Amygdala (tissue), 56 donors: ENCODE data around the gene THAP5.
A peak's percentile ranks its signal among the peaks of the same experiment; 100 is the strongest.
"Not testable (repeated sequence)": the region's sequence is repeated elsewhere in the genome, so short reads cannot be mapped to it uniquely, and the experiment has no call there.

Experiments
- DNase-seq, 56 donors: peaks; one replicate each; lab custom pipeline; 2025; lab: John Stamatoyannopoulos, UW

Gene THAP5

DNA sequence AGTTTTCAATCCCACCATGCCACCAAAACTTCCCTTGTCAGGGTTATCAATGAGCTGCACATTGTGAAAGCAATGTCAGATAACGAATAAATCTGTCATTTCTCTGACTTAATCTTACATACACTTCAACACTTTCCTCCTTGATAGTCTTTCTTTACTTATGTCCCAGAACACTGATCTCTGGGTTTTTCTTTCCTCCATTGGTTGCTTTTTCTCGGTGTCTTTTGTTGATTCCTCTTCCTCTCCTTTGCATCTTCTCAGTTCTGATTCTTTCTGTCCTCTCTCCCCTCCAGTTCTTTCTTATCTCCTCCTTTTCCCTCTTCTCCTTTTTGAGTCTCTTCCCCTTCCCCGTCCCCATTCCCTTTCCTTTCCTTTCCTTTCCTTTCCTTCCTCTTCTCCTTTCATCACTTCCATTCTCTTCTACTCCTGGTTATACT, 16.8 kb upstream of the THAP5 start:
- DNase-seq, result no peak

DNA sequence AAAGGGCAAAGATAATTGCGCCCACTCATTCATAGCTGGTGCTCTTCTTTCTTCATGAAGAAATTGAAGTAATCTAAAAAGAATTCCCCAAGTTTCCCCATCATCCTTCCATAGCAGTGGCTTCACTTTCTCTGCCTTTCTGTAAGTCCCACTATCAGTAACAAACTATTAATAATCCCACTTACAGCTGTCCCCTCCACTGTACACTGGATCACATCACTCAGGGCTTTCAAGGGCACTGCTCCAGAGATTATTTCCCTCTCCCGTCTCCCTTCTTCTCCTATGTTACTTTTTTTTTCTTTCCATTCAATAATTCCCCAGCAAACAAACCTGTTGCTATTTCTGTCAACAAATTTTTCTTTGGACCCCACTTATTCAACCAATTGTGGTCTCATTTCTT, 16.3 kb upstream of the THAP5 start:
- no peak for DNase-seq

DNA sequence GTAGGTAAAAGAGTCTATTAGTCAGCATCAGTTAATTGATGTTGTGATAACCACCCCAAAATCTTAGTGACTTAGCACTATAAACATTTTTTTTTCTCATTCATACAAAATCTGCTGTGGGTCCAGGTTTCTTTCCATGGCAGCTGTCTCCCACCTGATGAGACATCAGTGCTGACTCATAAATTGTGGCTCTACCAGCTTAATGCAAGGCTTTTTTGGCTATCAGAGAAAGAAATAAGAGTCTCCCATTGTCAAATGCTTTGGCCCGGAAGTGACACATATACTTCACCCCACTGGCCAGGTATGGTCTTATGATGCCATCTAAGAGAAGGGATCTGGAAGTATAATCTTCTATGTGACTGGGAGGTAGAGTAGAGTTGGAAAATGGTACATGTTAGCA, 14.7 kb upstream of the THAP5 start:
- no peak for DNase-seq

DNA sequence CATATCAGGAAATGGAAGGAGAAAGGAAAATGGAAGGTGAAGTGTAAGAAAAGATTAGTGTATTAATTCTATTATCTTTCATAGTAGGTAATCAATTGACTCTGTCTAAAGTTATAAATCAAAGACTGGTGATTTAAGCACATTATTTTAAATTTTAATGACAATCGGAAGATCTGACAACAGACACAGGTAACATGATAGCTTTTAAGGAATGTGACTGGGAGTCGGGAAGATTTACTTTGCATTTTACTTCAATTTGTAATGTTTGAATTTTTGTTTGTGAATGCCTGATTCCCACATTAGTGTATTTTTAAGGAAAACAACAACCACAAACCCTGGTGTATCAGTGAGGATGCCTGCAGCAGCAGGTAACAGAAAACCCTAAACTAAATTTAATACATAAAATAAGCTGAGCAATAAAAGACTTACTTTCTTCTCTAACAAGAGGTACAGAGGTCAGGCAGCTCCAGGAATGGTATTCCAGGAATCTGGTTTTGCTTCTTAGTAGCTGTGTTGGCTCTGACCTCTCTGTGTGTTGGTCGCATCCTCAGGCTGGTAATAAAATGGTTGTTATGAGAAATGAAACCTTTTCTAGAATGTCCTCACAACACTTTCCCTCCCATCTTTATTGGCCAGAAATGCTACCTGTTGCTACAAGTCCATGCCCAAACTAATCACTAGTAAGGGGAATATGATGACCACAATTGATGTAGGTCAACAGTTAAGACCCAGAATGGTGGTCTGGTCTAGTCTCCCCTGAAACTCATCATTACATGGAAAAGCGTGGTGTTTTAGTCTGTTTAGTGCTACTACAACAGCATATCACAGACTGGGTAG, 12.4 kb upstream of the THAP5 start:
- DNase-seq, result no peak

DNA sequence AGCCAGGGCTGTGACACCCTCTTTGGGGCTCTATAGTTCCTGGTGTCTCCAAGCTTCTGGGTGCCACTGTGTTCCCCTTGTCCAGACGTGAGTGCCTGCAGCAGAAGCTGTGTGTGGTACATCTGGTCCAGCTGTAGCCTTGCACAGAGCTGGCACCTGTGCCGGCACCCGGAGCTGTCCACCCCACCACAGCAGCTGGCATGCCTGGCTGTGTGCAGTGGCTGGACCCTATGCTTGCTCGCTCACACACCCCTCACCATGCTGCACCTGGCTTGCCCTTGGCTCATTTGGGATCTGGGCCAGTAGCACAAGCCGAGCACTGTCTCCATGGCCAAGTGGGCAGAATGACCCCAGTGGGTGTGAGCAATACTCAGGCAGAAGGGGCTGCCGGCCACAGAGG, 10.8 kb upstream of the THAP5 start:
- no peak for DNase-seq

- no peak for DNase-seq
These were observed 9.4 kb upstream of the THAP5 start for GRCh38 chr7:108578937-108579336.

DNA sequence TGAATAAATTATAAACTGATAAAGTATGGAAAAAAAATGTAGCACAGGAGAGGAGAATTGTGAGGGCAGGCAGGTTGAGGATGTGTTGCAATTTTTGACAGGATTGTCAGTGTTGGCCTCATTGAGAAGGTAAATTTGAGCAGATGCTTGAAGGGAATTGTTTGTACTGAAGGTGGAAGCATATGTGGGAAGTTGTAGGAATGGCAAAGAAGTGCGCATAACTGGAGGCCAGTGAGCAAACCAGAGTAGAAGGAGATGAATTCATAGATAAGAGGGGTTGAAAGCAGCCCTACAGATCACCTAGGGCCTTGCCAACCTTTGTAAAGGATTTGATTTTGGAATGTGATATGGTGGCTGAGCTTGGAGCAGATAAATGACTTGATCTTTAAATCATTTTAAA, 6.6 kb upstream of the THAP5 start:
- no peak for DNase-seq

GRCh38 chr7:108575156-108575555, 5.7 kb upstream of the THAP5 start:
- no peak for DNase-seq

DNA sequence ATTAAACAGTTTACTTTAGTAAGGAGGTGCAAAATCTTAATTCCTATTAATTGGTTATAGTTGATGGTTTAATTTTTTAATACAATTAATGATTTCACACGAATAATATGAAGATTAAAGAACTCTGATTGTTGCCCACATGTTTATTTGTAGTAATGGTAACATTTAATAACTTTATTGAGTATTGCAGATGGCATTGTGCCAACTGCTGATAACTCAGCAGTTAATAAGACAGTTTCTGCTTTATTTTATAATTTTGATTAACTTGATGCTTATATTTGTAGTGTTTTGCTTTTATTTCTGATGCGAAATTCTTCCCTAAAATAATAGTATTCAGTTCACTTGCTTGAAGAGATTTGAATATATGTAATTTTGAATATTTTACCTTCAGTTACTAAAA, 3.0 kb upstream of the THAP5 start:
- DNase-seq, result no peak

DNA sequence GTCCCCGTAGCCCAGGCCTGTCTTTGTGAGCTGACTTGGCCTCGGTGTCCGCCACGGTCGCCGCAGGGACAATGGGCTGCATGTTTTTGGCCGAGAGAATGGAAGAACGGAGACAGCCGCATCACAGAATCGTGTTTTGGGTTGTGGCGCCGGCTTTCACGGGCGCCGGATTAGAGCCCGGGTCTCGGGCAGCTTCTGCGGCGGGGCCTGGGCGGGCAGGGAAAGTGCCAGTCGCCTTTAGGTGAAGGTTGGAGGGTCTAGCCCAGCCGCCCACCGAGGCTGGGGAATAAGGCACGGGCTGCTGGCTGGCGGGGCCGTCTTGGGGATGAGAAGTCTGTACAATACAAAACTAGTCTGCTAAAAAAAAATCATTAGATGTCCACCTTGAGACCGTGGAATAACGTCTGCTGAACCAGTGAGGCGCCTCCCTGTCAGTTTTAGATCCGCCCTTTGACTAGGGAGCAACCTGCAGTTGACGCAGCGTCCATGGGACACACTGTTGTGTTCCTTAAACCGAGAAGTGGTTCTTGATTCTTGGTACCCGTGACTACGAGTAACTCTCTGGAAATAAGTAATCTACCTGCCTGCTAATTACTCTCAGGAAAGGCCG, 745 bp upstream of the THAP5 start:
- DNase-seq, result peak in 23 of 56 donors; percentile 14 to 64 (median 38)

DNA sequence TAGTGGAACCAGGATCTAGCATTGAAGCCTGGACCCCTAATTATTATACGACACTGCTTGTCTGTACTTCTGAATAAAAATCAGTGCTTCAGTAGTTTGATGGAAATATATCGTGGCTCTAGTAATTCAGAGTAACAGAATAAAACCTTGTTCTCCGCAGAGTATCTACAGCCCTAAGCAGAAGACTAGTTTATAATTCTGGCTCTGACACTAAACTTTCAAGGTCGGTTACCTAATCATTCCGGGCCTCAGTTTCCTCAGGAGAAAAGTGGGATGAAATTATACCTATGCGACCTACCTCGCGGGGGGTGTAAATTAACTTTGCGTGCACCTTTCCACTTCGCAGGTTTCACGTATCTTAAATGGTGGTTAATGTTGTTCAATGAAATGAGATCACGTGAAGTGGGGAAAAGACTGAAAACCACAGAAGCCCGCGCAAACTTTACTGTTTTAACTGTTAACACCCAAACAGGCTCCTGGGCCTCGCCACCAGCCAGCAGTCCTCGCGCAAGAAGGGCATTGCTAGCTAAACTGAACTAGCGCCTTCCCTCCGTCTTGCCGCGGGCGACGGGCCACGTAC, 615 bp downstream of the THAP5 start:
- peak in 1 of 56 donors; percentile 61 for DNase-seq

GRCh38 chr7:108565987-108566386, 3.5 kb downstream of the THAP5 start:
- no peak for DNase-seq

DNA sequence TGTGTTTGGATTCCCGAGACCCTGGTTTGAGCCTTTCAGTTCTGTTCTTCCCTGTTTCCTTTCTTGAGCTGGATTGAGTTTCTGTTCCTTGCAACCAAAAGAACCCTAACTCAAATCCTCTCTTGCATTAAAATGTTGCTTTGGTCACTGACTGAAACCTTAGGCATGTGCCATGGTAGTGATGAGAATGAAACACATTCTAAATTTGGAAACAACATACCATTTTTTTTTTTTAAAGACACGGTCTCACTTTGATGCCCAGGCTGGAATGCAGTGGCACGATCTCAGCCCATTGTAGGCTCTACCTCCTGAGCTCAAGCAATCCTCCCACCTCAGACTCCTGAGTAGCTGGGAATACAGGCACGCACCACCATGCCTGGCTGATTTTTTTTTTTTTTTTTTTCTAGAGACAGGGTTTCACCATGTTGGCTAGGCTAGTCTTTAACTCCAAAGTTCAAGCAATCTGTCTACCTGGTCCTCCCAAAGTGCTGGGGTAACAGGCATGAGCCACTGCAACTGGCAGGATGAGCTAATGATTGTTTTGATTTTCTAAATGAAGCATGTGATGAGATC, 8.4 kb downstream of the THAP5 start:
- DNase-seq, result no peak

GRCh38 chr7:108559253-108559652, 10.3 kb downstream of the THAP5 start:
- no peak for DNase-seq

GRCh38 chr7:108557617-108558016, 11.9 kb downstream of the THAP5 start:
- no peak for DNase-seq

DNA sequence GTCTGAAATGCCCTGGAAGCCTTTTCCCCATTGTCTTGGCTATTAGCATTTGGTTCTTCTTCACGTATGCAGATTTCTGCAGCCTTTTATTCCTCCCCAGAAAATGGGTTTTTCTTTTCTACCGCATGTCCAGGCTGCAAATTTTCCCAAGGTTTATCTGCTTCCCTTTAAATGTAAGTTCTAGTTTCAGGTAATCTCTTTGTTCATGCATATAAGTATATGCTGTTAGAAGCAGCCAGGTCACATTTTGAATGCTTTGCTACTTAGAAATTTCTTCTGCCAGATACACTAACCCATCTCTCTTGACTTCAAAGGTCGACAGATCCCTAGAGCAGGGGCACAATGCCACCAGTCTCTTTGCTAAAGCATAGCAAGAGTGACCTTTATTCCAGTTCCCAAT, 12.3 kb downstream of the THAP5 start:
- no peak for DNase-seq

GRCh38 chr7:108556665-108557064, 12.8 kb downstream of the THAP5 start:
- DNase-seq, result not testable (repeated sequence)

- not testable (repeated sequence) for DNase-seq
These were observed 21.2 kb downstream of the THAP5 start for GRCh38 chr7:108548141-108548896.

GRCh38 chr7:108541478-108541877, 28.0 kb downstream of the THAP5 start:
- no peak for DNase-seq

DNA sequence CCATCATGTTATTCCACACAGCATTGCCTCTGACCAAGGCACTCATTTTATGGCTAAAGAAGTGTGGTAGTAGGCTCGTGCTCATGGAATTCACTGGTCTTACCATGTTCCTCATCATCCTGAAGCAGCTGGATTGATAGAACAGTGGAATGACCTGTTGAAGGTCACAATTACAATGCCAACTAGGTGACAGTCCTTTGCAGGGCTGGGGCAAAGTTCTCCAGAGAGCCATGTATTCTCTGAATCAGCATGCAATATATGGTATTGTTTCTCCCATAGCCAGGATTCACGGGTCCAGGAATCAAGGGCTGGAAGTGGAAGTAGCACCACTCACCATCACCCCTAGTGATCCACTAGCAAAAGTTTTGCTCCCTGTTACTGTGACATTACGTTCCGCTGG, 30.8 kb downstream of the THAP5 start:
- DNase-seq, result not testable (repeated sequence)

DNA sequence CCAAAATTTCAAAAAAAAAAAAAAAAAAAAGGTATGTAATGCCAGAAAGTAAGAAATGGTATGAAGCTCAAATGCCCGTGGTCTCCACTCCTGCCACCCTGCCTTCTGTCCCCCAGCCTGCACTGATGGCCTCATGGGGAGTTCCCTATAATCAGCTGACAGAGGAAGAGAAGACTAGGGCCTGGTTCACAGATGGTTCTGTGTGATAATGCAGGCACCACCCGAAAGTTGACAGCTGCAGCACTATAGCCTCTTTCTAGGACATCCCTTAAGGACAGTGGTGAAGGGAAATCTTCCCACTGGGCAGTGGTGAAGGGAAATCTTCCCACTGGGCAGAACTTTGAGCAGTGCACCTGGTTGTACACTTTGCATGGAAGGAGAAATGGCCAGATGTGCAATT, 31.3 kb downstream of the THAP5 start:
- not testable (repeated sequence) for DNase-seq
